Natural killer cell (primary cell): ENCODE data around the gene TMEM163. TPM values are rescaled to one million over a fixed set of nuclear protein-coding genes. Genes with fewer than 3 reads are reported as not detected.

Experiments used
- ATAC-seq, 3 donors: fragments of 150-1000 bp in 2 of 3; fragments of 200-7000 bp in 1 of 3; cut with Tn5 transposase; 1 replicate in 1 of 3; 2 replicates in 2 of 3; pipeline ENCODE4 v1.10.0; 2021; ENCODE audit warnings: mild to moderate bottlenecking in 2 of 3, moderate library complexity in 2 of 3
- DNase-seq, 2 donors: peaks; one replicate each; pipeline versions ENCODE4 v3.0.0 to v3.0.0-alpha.2; 2013 to 2021; ENCODE audit warnings: mixed read lengths in 1 of 2
- H3K27ac ChIP-seq: one replicate; pipeline ENCODE4 v1.5.1; 2013; ENCODE audit warnings: mild to moderate bottlenecking, low read length
- H3K27me3 ChIP-seq: one replicate; pipeline ENCODE4 v1.6.1; 2013; ENCODE audit warnings: low read length; ENCODE audit not compliant: control insufficient read depth, insufficient read depth
- H3K36me3 ChIP-seq: one replicate; pipeline ENCODE4 v1.6.1; 2013; ENCODE audit warnings: low read length; ENCODE audit not compliant: control insufficient read depth, insufficient read depth
- H3K4me1 ChIP-seq: one replicate; pipeline ENCODE4 v1.6.1; 2013; ENCODE audit warnings: low read length; ENCODE audit not compliant: control insufficient read depth, insufficient read depth
- H3K4me3 ChIP-seq: one replicate; pipeline ENCODE4 v1.5.1; 2013; ENCODE audit warnings: low read length
- H3K9me3 ChIP-seq: one replicate; pipeline ENCODE4 v1.6.1; 2013; ENCODE audit warnings: low read length; ENCODE audit not compliant: control insufficient read depth, insufficient read depth
- H3K27ac Mint-ChIP-seq, 2 donors: one replicate each; pipeline ENCODE4 v1.8.0; 2022; ENCODE audit warnings: mild to moderate bottlenecking in 2 of 2, mixed read lengths in 2 of 2, moderate library complexity in 1 of 2
- H3K27me3 Mint-ChIP-seq, 2 donors: one replicate each; pipeline ENCODE4 v1.8.0; 2022; ENCODE audit warnings: low read depth in 2 of 2, mixed read lengths in 2 of 2
- H3K36me3 Mint-ChIP-seq: one replicate; pipeline ENCODE4 v1.8.0; 2022; ENCODE audit warnings: mixed read lengths
- H3K4me1 Mint-ChIP-seq, 2 donors: one replicate each; pipeline ENCODE4 v1.8.0; 2022; ENCODE audit warnings: mixed read lengths in 2 of 2
- H3K4me3 Mint-ChIP-seq: one replicate; pipeline ENCODE4 v1.8.0; 2022; ENCODE audit warnings: mild to moderate bottlenecking, moderate library complexity, mixed read lengths
- H3K9me3 Mint-ChIP-seq, 2 donors: one replicate each; pipeline ENCODE4 v1.8.0; 2022; ENCODE audit warnings: mixed read lengths in 2 of 2
- CTCF ChIP-seq: fragments of 200-600 bp; IDR thresholded peaks from one replicate; pipeline ENCODE4 v1.8.0; 2022; ENCODE audit warnings: antibody characterized with exemption
- WGBS: methylation state at CpG from one replicate; pipeline ENCODE4 v1.1.7; 2013; ENCODE audit warnings: missing lambda C conversion rate; ENCODE audit not compliant: insufficient coverage; 5-methylcytosine and 5-hydroxymethylcytosine counted together
- intact Hi-C: fragments of 100-400 bp; cut with micrococcal nuclease; formaldehyde crosslinking; loops from one replicate; pipeline ENCODE4 v1.14.2; 2022
- total RNA-seq, 4 donors: library from RNA; stranded (reverse); fragments of 120-200 nt in 1 of 4; gene quantifications; one replicate each; pipeline versions ENCODE4 v1.2.3 to v1.2.4, GENCODE V29; 2013 to 2022

Gene TMEM163
- total RNA-seq, 3 donors from 2014 or later (not counting 1 experiment from before 2014, with no cell fraction given): 6.8 to 11.6 (median 10.3) TPM

GRCh38 chr2:134457765-134458472 lies 260.9 kb downstream of the TMEM163 start:
- intact Hi-C loops: loop anchor here (10.0 kb wide), 1 partner anchor 267 kb away; no protein-coding TSS in a partner anchor
- H3K9me3 Mint-ChIP-seq: no peaks in the 10 kb centered on the region
- H3K27me3 Mint-ChIP-seq: no peaks in the 10 kb centered on the region
- Histone ChIP-seq H3K27me3 (no peaks in the 10 kb centered on the region), H3K36me3 (peaks cover 11% of the 10 kb centered on the region), H3K4me3 (no peak overlapping the region), H3K4me1 (no peaks in the 10 kb centered on the region), H3K9me3 (no peaks in the 10 kb centered on the region), H3K27ac (no peak overlapping the region)
- H3K4me3 Mint-ChIP-seq: no peak overlapping the region
- 86% methylated on average over 18 of the region's 18 CpGs for WGBS
- H3K27ac Mint-ChIP-seq: no peak overlapping the region
- no peaks in the 10 kb centered on the region for H3K36me3 Mint-ChIP-seq
- peaks cover 0 to 14% of the 10 kb centered on the region in 2 donors for H3K4me1 Mint-ChIP-seq
- DNase-seq (no peak), ATAC-seq (no peak)
- no peak for TF ChIP-seq CTCF

- Histone ChIP-seq H3K9me3 (no peaks in the 10 kb centered on the region), H3K27ac (no peak overlapping the region), H3K36me3 (peaks cover 14% of the 10 kb centered on the region), H3K4me3 (no peak overlapping the region), H3K27me3 (no peaks in the 10 kb centered on the region), H3K4me1 (no peaks in the 10 kb centered on the region)
- Mint-ChIP-seq H3K27ac (no peak overlapping the region), H3K4me3 (no peak overlapping the region), H3K4me1 (peaks cover 0 to 11% of the 10 kb centered on the region in 2 donors), H3K27me3 (no peaks in the 10 kb centered on the region), H3K36me3 (no peaks in the 10 kb centered on the region), H3K9me3 (no peaks in the 10 kb centered on the region)
- no peak for TF ChIP-seq CTCF
- ATAC-seq (no peak), DNase-seq (no peak)
- WGBS: 95% methylated on average over 7 of the region's 7 CpGs
- intact Hi-C loops: loop anchor here (10.0 kb wide), 1 partner anchor 267 kb away; no protein-coding TSS in a partner anchor
Measured at GRCh38 chr2:134457353-134457752, 261.4 kb downstream of the TMEM163 start.

GRCh38 chr2:134455426-134455825 lies 263.4 kb downstream of the TMEM163 start:
- Histone ChIP-seq H3K9me3 (no peaks in the 10 kb centered on the region), H3K4me3 (no peak overlapping the region), H3K27ac (no peak overlapping the region), H3K27me3 (no peaks in the 10 kb centered on the region), H3K36me3 (peaks cover 16% of the 10 kb centered on the region), H3K4me1 (no peaks in the 10 kb centered on the region)
- no peaks in the 10 kb centered on the region for H3K9me3 Mint-ChIP-seq
- 88% methylated on average over 10 of the region's 10 CpGs for WGBS
- intact Hi-C loops: loop anchor here (10.0 kb wide), 1 partner anchor 269 kb away; no protein-coding TSS in a partner anchor
- H3K4me1 Mint-ChIP-seq: peaks cover 0 to 6% of the 10 kb centered on the region in 2 donors
- no peaks in the 10 kb centered on the region for H3K27me3 Mint-ChIP-seq
- H3K4me3 Mint-ChIP-seq: no peak overlapping the region
- DNase-seq: no peak
- no peak for ATAC-seq
- no peak for TF ChIP-seq CTCF
- no peaks in the 10 kb centered on the region for H3K36me3 Mint-ChIP-seq
- no peak overlapping the region for H3K27ac Mint-ChIP-seq
